ENCODE measurements around the gene MAD1L1. TPM values are rescaled to one million over a fixed set of nuclear protein-coding genes. Genes with fewer than 3 reads are reported as not detected.

The MAD1L1 gene
- total RNA-seq, 2 donors from 2014 or later, result 59.1 to 61.4 TPM

GRCh38 chr7:1869452-1870130 lies 363.2 kb downstream of the MAD1L1 start:
- Mint-ChIP-seq H3K27me3 (ENCODE audit: insufficient read depth) (no peaks in the 10 kb centered on the region), H3K36me3 (ENCODE audit: low read depth) (peaks cover 5% of the 10 kb centered on the region), H3K4me3 (no peak overlapping the region), H3K4me1 (peaks cover 3% of the 10 kb centered on the region), H3K9me3 (peaks cover 2% of the 10 kb centered on the region), H3K27ac (peak overlapping the region; percentile 12)
- H3K9ac ChIP-seq (ENCODE audit: extremely low read depth, low read length, poor library complexity, severe bottlenecking), result no peak overlapping the region
- WGBS, 2 experiments (ENCODE audit: insufficient coverage in 1 of 2, insufficient read length in 1 of 2), result 95 to 96% methylated on average over 21 to 28 of the region's 28 CpGs
- no peak for DNase-seq
- H3K9me3 ChIP-seq (ENCODE audit: control insufficient read depth, low read length), result no peaks in the 10 kb centered on the region
- H3K27ac ChIP-seq (ENCODE audit: low read depth, low read length), result no peak overlapping the region
- no peaks in the 10 kb centered on the region for H3K36me3 ChIP-seq (ENCODE audit: control insufficient read depth, insufficient read depth, low read length)
- no peak overlapping the region for H3K4me3 ChIP-seq (ENCODE audit: low read length)
- no peaks in the 10 kb centered on the region for H3K27me3 ChIP-seq (ENCODE audit: control insufficient read depth, insufficient read depth, low read length, poor library complexity, severe bottlenecking)
- no peaks in the 10 kb centered on the region for H3K4me1 ChIP-seq (ENCODE audit: control insufficient read depth, insufficient read depth, low read length)
- TF ChIP-seq CTCF (conservative IDR thresholded peaks at IDR 0.05), result no peak

- Histone ChIP-seq H3K4me1 (ENCODE audit: control insufficient read depth, insufficient read depth, low read length) (no peaks in the 10 kb centered on the region), H3K27me3 (ENCODE audit: control insufficient read depth, insufficient read depth, low read length, poor library complexity, severe bottlenecking) (no peaks in the 10 kb centered on the region), H3K36me3 (ENCODE audit: control insufficient read depth, insufficient read depth, low read length) (no peaks in the 10 kb centered on the region), H3K27ac (ENCODE audit: low read depth, low read length) (no peak overlapping the region), H3K9ac (ENCODE audit: extremely low read depth, low read length, poor library complexity, severe bottlenecking) (no peak overlapping the region), H3K9me3 (ENCODE audit: control insufficient read depth, low read length) (no peaks in the 10 kb centered on the region), H3K4me3 (ENCODE audit: low read length) (no peak overlapping the region)
- Mint-ChIP-seq H3K27me3 (ENCODE audit: insufficient read depth) (no peaks in the 10 kb centered on the region), H3K36me3 (ENCODE audit: low read depth) (peaks cover 5% of the 10 kb centered on the region), H3K9me3 (peaks cover 2% of the 10 kb centered on the region), H3K4me3 (no peak overlapping the region), H3K4me1 (peaks cover 8% of the 10 kb centered on the region), H3K27ac (no peak overlapping the region)
- TF ChIP-seq CTCF (conservative IDR thresholded peaks at IDR 0.05), result no peak
- 94% methylated on average over 36 of the region's 36 CpGs for WGBS, 2 experiments (ENCODE audit: insufficient coverage in 1 of 2, insufficient read length in 1 of 2)
- DNase-seq, result no peak
Measured at GRCh38 chr7:1868516-1869165, 364.1 kb downstream of the MAD1L1 start.

- H3K27ac Mint-ChIP-seq, result peak overlapping the region; percentile 52
- no peaks in the 10 kb centered on the region for H3K27me3 Mint-ChIP-seq (ENCODE audit: insufficient read depth)
- Histone ChIP-seq H3K27ac (ENCODE audit: low read depth, low read length) (no peak overlapping the region), H3K4me1 (ENCODE audit: control insufficient read depth, insufficient read depth, low read length) (no peaks in the 10 kb centered on the region), H3K27me3 (ENCODE audit: control insufficient read depth, insufficient read depth, low read length, poor library complexity, severe bottlenecking) (no peaks in the 10 kb centered on the region), H3K9me3 (ENCODE audit: control insufficient read depth, low read length) (no peaks in the 10 kb centered on the region), H3K4me3 (ENCODE audit: low read length) (no peak overlapping the region), H3K9ac (ENCODE audit: extremely low read depth, low read length, poor library complexity, severe bottlenecking) (no peak overlapping the region), H3K36me3 (ENCODE audit: control insufficient read depth, insufficient read depth, low read length) (no peaks in the 10 kb centered on the region)
- DNase-seq, result peak; percentile 59
- WGBS, 2 experiments (ENCODE audit: insufficient coverage in 1 of 2, insufficient read length in 1 of 2), result 94% methylated on average over 28 to 29 of the region's 29 CpGs
- no peak for TF ChIP-seq CTCF (conservative IDR thresholded peaks at IDR 0.05)
- no peak overlapping the region for H3K4me3 Mint-ChIP-seq
- peaks cover 2% of the 10 kb centered on the region for H3K9me3 Mint-ChIP-seq
- peaks cover 5% of the 10 kb centered on the region for H3K36me3 Mint-ChIP-seq (ENCODE audit: low read depth)
- peaks cover 8% of the 10 kb centered on the region for H3K4me1 Mint-ChIP-seq
Measured at GRCh38 chr7:1867370-1868260, 365.1 kb downstream of the MAD1L1 start.

Data from endodermal cell (in vitro differentiated cells).